ENCODE data around the gene ASTN2. TPM values are rescaled to one million over a fixed set of nuclear protein-coding genes. Genes with fewer than 3 reads are reported as not detected.

ASTN2 gene
- total and polyA plus RNA-seq, 10 of the 15 experiments (the other 5 are each of a cell fraction or from before 2014, with no cell fraction given): 1.4 to 15.7 (median 7.0) TPM

DNA sequence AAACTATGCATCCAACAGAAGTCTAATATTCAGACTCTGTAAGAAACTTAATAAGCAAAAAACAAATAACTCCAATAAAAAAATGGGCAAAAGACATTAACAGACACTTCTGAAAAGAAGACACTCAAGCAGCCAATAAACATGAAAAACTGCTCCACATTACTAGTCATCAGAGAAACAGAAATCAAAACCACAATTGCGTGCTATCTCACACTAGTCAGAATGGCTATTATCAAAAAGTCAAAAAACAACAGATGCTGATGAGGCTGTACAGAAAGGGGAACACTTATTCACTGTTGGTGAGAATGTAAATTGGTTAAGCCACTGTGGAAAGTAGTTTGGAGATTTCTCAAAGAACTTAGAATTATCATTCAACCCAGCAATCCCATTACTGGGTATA, 829.0 kb downstream of the ASTN2 start (continued):
- TF ChIP-seq, protein P1, sequence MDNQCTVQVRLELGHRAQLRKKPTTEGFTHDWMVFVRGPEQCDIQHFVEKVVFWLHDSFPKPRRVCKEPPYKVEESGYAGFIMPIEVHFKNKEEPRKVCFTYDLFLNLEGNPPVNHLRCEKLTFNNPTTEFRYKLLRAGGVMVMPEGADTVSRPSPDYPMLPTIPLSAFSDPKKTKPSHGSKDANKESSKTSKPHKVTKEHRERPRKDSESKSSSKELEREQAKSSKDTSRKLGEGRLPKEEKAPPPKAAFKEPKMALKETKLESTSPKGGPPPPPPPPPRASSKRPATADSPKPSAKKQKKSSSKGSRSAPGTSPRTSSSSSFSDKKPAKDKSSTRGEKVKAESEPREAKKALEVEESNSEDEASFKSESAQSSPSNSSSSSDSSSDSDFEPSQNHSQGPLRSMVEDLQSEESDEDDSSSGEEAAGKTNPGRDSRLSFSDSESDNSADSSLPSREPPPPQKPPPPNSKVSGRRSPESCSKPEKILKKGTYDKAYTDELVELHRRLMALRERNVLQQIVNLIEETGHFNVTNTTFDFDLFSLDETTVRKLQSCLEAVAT (IDR thresholded peaks at IDR 0.05): no peak
- TF ChIP-seq RAD51 (IDR thresholded peaks at IDR 0.05): no peak
- no peak for TF ChIP-seq TCF12 (IDR thresholded peaks at IDR 0.05; ENCODE audit: low read depth, low read length)
- no peak for TF ChIP-seq ZNF207 (IDR thresholded peaks at IDR 0.05; ENCODE audit: borderline replicate concordance)
- TF ChIP-seq REST (IDR thresholded peaks at IDR 0.05; ENCODE audit: low read depth, low read length): no peak
- TF ChIP-seq NFIC (IDR thresholded peaks at IDR 0.05; ENCODE audit: low read depth, low read length): no peak
- TF ChIP-seq ESRRA (IDR thresholded peaks at IDR 0.05; ENCODE audit: low read length): no peak

DNA sequence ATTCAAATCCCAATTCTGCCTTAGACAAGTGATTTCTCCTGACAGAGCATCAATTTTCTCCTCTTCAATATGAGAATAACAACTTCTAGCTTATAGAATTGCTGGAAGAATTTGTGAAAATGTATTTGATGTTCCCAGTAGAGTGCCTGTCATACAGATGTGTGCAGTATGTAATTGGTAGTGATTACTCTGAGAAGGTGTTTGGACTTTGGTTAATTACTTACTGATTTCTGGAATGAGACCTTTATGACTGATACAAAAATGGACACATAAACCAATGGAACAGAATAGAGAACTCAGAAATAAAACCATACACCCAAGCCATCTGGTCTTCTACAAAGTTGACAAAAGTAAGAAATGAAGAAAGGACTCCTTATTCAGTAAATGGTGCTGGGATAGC, 829.7 kb downstream of the ASTN2 start:
- no peak overlapping the region for H3K27ac ChIP-seq (ENCODE audit: control insufficient read depth, insufficient read depth)
- H3K36me3 ChIP-seq (ENCODE audit: control insufficient read depth in 2 of 2, insufficient read depth in 2 of 2, low read length in 1 of 2): no peaks in the 10 kb centered on the region
- ChIA-PET CTCF (interaction anchor here (0.7 kb wide), 1 partner anchor 9 kb away, joined by 3 read pairs; no protein-coding TSS in a partner anchor), POLR2A (no interaction called here), SMC1A (ENCODE audit: uncharacterized antibody, unreplicated experiment) (no interaction called here), RAD21 (ENCODE audit: unreplicated experiment) (no interaction called here)
- no peak overlapping the region for H3K4me2 ChIP-seq (ENCODE audit: control insufficient read depth, insufficient read depth)
- ATAC-seq (no peak), DNase-seq (ENCODE audit: low read depth, low spot score) (no peak), FAIRE-seq (no peak)
- no peaks in the 10 kb centered on the region for H3K79me2 ChIP-seq (ENCODE audit: control insufficient read depth, insufficient read depth, low read length)
- peaks cover 3% of the 10 kb centered on the region; the same call in 2 of the 3 replicates for H3K9me3 ChIP-seq (replicated peaks; ENCODE audit: control insufficient read depth, insufficient read depth, low read length)
- no peak overlapping the region for H3K4me3 ChIP-seq
- no peak overlapping the region for H2AFZ ChIP-seq (ENCODE audit: control insufficient read depth, low read depth, low read length)
- H4K20me1 ChIP-seq (ENCODE audit: control insufficient read depth, insufficient read depth): no peaks in the 10 kb centered on the region
- intact Hi-C loops (cut with micrococcal nuclease; ENCODE audit: unreplicated experiment) (no loop called here), in situ Hi-C loops (cut with MboI) (no loop called here)
- H3K27me3 ChIP-seq (replicated peaks in 1 of 2; ENCODE audit: control insufficient read depth in 2 of 2, insufficient read depth in 2 of 2, low read length in 1 of 2): no peaks in the 10 kb centered on the region
- H3K4me1 ChIP-seq (ENCODE audit: control insufficient read depth, insufficient read depth, low read length): no peaks in the 10 kb centered on the region
- no TSS peak for BruUV-seq (replicated peaks)
- no peak overlapping the region for H3K9ac ChIP-seq (ENCODE audit: control insufficient read depth, insufficient read depth, low read length)
- TF ChIP-seq, protein P2, sequence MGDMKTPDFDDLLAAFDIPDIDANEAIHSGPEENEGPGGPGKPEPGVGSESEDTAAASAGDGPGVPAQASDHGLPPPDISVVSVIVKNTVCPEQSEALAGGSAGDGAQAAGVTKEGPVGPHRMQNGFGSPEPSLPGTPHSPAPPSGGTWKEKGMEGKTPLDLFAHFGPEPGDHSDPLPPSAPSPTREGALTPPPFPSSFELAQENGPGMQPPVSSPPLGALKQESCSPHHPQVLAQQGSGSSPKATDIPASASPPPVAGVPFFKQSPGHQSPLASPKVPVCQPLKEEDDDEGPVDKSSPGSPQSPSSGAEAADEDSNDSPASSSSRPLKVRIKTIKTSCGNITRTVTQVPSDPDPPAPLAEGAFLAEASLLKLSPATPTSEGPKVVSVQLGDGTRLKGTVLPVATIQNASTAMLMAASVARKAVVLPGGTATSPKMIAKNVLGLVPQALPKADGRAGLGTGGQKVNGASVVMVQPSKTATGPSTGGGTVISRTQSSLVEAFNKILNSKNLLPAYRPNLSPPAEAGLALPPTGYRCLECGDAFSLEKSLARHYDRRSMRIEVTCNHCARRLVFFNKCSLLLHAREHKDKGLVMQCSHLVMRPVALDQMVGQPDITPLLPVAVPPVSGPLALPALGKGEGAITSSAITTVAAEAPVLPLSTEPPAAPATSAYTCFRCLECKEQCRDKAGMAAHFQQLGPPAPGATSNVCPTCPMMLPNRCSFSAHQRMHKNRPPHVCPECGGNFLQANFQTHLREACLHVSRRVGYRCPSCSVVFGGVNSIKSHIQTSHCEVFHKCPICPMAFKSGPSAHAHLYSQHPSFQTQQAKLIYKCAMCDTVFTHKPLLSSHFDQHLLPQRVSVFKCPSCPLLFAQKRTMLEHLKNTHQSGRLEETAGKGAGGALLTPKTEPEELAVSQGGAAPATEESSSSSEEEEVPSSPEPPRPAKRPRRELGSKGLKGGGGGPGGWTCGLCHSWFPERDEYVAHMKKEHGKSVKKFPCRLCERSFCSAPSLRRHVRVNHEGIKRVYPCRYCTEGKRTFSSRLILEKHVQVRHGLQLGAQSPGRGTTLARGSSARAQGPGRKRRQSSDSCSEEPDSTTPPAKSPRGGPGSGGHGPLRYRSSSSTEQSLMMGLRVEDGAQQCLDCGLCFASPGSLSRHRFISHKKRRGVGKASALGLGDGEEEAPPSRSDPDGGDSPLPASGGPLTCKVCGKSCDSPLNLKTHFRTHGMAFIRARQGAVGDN (IDR thresholded peaks at IDR 0.05): no peak
- TF ChIP-seq ZNF207 (IDR thresholded peaks at IDR 0.05; ENCODE audit: borderline replicate concordance): no peak
- TF ChIP-seq, protein P3, sequence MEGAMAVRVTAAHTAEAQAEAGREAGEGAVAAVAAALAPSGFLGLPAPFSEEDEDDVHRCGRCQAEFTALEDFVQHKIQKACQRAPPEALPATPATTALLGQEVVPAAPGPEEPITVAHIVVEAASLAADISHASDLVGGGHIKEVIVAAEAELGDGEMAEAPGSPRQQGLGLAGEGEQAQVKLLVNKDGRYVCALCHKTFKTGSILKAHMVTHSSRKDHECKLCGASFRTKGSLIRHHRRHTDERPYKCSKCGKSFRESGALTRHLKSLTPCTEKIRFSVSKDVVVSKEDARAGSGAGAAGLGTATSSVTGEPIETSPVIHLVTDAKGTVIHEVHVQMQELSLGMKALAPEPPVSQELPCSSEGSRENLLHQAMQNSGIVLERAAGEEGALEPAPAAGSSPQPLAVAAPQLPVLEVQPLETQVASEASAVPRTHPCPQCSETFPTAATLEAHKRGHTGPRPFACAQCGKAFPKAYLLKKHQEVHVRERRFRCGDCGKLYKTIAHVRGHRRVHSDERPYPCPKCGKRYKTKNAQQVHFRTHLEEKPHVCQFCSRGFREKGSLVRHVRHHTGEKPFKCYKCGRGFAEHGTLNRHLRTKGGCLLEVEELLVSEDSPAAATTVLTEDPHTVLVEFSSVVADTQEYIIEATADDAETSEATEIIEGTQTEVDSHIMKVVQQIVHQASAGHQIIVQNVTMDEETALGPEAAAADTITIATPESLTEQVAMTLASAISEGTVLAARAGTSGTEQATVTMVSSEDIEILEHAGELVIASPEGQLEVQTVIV (IDR thresholded peaks at IDR 0.05; ENCODE audit: borderline replicate concordance, partially characterized antibody): no peak
- TF ChIP-seq CREB1 (IDR thresholded peaks at IDR 0.05; ENCODE audit: low read depth): no peak
- no peak for TF ChIP-seq ZZZ3 (IDR thresholded peaks at IDR 0.05; ENCODE audit: control insufficient read depth, insufficient read length, low read depth)
- TF ChIP-seq ATF7 (IDR thresholded peaks at IDR 0.05; ENCODE audit: low read depth): no peak
- no peak for TF ChIP-seq ESRRA (IDR thresholded peaks at IDR 0.05; ENCODE audit: low read length)
